GM18499 (cell line): ENCODE measurements around the gene ECM1.

Experiments
- ATAC-seq: cut with Tn5 transposase; IDR thresholded peaks from one replicate; pipeline ENCODE4 v1.9.1; 2021; ENCODE audit warnings: moderate number of reproducible peaks; ENCODE audit not compliant: insufficient read depth, unreplicated experiment

Gene ECM1

DNA sequence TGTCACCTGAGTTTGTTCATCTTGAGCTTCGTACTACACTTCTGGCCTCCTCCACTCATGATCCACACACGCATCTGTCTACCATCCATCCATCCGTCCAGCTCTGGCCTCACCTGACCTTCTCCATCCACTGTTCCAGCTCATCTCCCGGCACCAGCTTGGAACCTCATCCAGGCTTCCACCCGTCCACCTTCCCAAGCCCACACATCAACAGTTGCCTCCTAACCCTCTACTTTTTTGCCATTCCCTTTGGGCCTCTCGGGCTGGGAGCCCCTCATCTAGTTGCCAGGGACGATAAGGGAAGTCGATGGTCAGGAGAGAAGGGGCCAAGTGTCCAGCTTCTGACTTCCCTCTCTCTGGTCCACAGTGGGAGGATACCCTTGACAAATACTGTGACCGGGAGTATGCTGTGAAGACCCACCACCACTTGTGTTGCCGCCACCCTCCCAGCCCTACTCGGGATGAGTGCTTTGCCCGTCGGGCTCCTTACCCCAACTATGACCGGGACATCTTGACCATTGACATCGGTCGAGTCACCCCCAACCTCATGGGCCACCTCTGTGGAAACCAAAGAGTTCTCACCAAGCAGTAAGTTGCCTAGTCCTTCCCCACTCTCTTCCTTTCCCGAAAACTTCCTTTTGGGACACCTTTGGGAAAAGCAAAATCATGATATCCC, 4.2 kb downstream of the ECM1 start:
- ATAC-seq, result no peak

DNA sequence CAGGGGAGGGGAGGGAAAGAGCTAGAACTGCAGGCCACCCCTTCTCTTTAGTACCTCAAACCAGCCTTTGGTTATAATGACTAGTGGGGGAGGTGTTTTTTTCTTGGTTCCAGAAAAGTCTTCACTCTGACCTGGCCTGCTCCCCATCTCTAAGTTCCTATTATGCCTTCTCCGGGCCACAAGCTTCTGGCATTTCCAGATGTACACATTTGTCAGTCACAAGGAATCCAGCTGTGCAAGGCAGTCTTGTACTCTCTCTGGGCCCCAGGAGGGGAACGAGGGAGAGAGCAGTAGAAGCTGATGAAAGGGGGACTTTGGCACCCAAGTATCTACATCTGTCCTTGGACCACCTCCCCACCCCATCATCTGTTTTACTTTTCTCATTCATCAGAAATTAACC, 4.9 kb downstream of the ECM1 start:
- no peak for ATAC-seq

DNA sequence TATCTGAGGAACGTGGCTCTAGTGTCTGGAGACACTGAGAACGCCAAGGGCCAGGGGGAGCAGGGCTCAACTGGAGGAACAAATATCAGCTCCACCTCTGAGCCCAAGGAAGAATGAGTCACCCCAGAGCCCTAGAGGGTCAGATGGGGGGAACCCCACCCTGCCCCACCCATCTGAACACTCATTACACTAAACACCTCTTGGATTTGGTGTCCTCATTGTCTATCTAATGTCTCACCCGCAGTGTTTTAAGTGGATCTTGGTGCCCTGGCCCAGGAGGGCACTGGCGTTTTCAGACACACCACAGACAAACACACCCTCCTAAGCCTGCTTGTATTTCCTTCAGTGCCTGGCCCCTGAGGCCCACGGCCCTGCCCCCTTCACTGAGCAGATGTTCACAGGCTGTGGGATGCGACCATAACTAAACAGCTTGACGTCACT, 5.5 kb downstream of the ECM1 start:
- ATAC-seq, result no peak

DNA sequence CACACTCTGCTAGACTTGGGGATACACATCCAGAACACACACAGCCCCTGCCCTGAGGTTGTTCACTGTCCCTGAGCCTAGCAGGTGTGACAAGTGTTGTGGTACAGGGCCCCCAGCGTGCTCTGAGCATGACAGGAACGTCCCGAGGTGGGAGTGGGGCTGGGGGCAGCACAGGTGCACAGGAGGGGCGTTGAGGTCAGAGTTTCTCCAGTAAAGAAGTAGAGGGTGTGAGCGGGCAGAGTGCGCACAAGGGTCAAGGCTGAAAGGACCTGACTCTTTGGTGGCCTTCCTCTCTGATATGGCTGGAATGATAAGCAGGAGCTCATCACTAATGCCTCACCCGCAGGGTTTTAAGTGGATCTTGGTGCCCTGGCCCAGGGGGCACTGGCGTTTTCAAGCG, 6.4 kb downstream of the ECM1 start:
- ATAC-seq, result no peak

DNA sequence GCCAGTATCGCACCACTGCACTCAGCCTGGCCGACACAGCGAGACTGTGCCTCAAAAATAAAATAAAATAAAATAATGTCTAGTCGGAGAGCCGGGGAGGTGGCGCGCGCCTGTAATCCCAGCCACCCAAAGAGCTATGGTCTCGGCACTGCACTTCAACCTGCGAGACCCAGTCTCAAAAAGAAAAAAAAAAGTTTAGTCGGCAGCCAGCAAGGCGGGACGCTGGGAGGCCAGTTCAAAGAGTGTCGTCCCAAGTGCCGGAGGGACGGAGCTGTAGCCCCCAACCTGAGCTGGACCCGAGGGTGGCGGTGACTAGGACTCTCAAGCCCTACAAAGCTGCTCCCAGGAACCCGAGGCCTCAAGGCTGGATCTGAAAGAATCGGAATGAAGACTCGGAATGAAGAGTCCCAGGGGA, 7.0 kb downstream of the ECM1 start:
- no peak for ATAC-seq

DNA sequence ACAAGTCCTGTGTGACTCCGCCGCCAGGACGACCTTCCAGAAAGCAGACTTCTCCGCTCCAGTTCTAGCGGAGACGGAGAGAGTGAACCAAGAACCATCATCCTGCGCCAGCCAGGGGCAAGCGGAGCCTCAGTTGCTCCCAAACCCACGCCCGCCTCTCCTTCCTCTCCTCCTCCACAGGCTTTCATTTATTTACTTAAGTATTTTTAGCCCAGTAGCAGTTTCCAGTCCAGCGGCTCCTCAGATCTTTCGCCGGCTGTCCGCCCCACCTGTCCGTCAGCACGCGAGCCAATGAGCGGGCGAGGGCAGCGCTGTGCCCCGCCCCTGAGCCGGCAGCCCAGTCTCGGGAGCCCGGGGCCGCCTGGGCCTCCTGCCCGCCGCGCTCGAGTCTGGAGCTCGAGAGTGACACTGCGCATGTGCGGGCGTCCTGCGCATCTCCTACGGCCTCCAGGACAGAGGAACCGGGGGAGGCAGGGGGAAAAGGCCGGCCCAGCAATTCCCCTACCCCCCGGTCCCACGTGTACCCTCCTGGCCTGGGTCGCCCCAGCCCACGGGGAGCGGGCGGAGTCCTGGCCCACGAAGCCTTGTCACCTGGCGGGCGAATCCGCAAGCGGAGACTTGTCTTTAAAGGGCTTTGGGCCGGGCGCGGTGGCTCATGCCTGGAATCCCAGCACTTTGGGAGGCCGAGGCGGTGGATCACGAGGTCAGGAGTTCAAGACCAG, 7.6 kb downstream of the ECM1 start, which contains the start of gene FALEC:
TSS of gene FALEC (plus strand) at position 425 of the 722 bp plus-strand sequence.
- peak; percentile 68 for ATAC-seq

DNA sequence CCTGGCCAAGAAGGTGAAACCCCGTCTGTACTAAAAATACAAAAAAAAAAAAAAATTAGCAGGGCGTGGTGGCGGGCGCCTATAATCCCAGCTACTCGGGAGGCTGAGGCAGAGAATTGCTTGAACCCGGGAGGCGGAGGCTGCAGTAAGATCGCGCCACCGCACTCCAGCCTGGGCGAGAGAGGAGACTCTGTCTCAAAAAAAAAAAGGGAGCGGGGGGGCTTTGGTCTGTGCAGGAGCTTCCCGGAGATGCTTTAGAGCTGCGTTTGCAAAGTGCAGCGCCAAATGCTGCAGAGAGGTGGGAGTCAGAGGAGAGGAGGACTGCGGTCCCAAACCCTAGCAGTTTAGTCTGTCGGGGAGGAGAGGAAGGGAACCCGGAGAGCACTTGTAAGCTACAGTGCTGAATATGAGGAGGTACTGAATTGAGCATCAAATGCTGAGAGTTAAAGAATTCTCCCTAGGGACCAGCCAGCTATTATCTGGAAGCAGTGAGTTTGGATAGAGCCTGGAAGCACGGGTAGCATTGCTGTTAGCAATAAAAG, 8.2 kb downstream of the ECM1 start:
- no peak for ATAC-seq

DNA sequence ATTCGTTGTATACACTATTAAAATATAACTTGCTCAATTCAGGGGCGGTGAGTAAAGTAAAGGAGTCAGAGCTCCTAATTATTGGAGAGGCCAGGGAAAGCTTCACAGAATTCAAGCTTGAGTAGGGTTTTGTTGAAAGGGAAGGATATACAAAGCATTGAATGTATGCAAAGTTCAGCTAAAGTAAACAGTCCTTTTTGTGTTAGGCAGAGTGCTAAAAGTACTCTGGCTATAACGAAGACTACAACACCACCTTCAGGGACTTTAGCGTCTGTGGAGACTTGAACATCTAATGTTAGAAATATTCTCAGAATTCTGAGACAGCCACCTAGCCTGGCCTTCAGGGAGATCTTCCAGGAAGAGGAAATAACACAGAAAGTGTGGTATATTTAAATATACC, 8.7 kb downstream of the ECM1 start:
- ATAC-seq, result no peak

DNA sequence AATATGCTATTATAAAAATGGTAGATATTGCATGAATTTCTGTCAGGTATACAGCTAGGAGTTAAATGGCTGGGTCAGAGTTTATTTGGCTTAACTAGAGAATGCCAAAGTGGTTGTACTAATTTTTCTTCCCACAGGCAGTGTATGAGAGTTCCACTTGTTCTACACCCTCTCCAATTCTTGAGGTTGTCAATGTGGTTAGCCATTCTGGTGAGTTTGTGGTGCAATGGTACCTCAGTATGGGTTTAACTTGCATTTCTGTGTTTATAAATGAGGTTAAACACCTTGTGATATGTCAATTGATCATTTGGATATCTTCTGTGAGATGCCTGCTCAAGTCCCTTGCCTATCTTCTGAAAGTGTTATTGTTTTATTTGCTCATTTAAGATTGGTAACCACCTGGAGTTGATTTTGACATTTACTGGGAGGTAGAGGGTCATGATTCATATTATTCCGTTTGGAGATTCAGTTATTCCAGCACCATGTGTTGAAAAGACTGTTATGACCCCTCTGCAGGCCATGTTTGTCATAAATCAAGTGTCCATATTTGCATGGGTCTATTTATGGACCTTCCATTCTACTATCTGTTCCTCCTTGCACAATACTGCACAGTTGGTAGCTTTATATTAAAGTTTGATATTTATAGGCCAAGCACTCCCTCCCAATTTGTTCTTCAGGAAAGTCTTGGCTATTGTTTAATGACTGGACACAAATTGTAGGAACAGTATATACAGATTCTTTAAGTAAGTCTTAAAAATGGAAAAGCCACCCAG, 13.5 kb downstream of the ECM1 start:
- no peak for ATAC-seq

DNA sequence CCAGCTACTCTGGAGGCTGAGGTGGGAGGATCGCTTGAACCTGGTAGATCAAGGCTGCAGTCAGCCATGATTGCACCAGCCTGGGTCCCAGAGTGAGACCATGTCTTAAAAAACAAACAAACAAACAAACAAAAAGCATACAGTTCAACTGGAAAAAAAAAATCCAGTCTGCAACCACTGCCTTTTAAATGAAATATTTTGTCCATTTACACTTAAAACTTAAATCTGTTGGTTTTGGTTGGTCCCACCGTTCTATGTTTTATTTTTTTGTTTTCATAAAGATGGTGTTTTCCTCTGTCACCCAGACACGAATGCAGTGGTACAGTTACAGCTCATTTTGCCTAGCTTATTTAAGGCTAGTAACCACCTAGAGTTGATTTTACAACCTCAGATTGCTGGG, 17.4 kb downstream of the ECM1 start:
- no peak for ATAC-seq

DNA sequence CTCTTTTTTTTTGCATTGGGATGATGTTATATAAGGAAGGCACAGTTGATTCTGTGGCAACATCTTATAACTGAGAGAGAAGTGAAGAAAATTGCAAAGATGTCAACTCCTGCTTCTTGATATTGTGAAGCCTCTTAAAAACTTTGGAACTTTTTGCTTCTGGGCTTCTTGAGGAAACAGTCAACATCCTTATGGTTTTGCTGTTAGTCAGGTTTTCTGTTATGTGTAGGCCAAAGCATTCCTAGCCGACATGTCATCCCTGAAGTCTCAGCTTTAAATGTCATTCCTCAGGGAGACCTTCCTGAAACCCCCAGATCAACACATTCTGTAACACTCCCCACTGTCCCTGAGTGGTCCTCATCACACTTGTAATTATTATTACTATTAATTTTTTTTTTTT, 20.3 kb downstream of the ECM1 start:
- ATAC-seq, result no peak

DNA sequence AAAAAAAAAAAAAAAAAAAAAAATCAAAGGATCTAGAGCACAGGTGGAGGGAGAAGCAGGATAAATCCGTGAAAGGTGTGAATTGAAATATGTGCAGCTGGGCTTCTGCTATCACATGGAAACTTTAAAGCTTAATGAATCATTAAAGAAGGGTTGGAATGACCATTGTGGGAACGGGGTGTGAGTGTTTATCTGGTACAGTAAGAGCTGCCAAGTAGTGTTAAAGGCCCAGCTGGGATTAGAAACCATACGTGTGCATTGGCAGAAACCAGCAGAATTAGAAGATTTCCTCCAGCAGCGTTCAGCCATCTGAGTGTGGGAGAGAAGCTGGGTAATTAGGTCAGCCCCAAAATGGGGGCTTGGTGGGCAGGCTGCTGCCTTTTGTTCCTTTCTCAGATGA, 21.1 kb downstream of the ECM1 start:
- no peak for ATAC-seq

DNA sequence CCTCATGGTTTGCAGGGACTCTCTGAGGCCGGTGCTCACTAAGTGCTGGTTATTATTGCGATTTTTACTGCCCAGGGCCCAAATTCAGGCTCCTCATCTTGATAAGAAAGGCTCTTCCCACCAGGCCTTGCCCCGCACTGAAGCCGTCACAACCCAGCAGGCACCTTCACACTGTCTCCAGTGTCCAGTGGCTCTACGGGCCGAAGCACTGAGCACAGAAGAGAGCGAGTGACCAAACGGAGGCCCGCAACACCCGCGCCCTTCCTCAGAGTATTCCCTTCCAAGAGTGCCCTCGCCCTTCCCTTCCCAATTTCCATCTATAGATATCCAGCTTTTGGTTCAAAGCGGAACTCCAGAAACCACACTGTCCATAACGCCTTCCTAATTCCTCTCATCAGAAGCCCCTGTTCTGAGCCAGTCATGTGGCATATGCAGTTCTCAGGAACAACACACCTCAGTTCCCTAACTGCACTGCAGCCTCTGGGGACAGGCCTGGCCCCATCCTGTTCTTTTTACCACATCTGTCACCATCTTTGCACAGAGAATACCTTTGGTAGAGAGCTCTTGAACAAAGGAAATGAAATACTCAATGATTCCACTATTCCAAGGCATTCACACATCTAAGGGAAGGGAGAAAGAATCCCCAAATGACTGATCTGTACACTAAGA, 22.7 kb downstream of the ECM1 start:
- ATAC-seq, result no peak

DNA sequence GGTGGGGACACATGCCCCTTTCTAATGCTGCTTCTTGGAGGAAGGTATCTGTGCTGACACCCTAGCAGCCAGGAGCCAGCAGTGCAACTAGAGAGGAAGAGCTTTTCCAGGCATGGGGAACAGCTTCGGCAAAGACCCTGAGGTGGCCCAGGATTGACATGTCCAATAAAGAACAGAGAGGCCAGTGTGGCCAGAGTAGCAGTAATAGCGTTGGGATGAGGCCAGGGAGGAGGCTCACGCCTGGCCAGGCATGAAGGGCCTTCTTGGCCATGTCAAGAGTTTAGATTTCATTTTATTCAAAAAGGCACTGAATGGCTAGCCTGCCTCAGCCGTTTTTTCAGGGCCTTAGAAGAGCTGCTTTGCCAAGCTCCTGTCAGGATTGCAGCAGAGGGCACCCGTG, 25.0 kb downstream of the ECM1 start:
- no peak for ATAC-seq

DNA sequence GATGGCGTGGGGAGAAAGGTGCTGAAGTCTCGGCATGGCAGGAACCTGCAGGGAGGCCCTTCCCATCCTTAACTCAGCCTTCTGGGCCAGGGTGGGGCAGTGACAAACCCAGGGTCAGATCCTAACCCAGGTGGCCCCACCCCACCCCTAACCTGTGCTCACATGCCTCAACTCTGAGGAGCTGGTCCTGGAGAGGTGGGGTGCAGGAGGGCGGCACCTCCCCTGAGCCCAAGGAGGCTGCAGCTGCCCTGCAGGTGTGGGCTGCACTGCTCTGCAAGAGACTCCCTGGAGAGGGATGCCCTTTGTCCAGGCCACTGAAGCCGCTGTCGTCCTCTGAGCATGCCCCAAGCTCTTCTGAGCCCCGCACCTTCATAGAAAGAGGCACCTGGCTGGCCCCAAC, 26.1 kb downstream of the ECM1 start:
- ATAC-seq, result no peak

DNA sequence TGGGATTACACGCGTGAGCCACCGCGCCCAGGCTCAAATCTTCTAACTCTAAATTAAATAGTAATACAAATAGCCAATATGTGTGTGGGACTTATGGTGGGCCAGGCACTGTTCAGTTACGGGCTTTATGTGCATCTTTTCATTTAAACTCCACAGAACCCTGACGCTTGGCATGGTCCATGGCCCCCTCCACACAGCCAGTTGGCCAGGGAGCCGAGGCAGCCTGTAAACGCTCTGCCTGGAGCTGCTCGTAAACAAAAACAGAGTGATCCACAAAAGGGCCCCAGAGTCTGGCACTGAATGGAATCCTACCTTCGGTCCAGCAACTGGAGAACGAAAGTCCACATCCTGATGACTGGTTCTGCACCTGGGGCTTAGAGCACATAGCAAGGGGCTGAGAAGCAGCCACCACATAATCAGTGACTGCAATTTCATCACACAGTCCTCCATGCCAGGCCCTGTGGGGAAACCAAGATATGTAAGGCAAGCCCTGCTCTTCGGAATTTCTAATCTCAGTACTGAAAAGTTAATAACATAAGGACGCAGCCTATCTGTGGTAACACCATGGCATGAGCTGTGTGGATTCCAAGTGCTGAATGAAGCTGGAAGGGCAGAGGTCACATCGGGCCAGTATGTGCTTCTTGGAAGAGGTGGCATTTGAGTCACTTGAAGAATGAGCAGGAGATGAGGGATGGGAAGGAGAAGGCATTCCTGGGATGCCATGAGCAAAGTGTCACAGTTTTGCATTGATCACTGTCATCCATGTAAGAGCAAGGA, 27.8 kb downstream of the ECM1 start:
- ATAC-seq, result no peak

DNA sequence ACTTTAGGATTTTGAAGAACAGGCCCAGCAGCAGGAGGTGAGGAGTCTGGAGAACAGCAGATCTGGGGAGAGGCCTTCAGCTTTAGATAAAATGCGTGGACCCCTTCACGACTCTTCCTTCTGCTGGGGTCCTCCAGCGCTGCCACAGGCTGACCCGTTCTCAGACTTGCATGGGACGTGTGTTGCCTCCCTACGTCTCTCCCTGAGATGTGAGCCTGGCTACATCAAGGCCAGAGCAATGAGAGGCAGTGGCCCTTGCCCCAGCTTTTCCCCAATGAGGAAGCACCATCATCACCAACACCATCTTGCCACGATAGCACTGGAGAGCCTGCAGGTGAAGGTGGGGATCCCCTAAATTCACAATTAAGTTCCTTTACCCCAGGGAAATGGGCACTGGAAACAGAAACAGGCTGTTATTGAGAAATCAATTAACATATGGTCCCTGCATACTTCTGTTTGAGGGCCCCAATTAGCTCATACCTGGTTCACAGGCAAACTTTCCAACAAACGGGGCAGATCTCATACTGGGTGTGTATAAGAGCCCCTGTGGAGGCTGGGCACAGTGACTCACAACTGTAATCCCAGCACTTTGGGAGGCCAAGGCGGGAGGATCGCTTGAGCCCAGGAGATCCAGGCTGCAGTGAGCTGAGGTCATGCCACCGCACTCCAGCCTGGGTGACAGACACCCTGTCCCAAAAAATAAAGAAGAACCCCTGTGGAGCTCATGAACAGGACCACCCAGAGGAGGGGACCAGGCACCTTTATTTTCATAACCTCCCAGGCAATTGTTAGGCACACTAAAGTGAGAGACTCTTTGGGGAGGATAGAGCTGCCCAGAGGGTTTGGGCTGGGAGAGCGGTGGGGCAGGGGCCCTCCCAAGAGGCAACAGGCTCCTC, 29.2 kb downstream of the ECM1 start:
- no peak for ATAC-seq

DNA sequence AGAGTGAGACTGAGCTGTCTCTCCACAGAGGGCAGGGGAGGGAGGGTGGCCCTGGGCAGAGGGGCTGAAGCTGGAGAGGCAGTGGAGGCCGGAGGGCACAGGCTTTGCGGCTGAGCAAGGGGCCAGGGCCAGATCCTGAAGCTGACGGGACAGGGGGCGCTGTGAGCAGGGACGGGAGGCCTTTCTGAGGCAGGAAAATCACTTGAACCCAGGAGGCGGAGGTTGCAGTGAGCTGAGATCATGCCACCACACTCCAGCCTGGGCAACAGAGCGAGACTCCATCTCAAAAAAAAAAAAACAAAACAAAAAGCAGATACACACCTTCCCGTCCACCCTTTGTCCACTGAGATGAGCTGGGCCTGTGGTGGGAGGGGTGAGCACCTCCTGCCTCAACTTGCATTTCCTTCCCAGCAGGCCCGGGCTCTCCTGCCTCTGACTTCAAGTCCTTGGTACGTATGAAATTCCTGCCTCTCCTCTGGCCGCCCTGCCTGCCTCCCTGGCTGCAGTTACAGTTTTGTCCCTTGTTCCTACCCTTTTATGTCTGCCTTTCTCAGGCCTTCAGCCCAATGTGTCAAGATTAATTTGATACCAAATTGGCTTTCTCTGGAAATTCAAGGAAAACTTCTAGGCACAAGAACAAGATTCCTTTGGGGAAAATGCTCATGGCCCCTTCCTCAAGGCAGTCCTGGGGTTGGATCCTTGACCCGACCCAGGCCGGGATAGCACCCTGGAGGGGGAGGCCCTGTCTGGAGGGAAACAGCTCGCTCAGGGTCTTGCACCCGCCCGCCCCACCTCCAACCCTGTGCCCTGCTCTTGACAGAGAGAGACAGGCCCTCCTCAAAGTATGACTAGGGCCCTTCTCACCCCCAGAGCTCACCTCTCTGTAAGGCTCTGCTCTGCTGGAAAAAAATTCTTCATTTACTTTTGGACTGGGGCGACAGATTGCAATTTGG, 30.1 kb downstream of the ECM1 start:
- ATAC-seq, result no peak
